Stimulated activated CD4-positive, alpha-beta T cell treated with anti-CD3 and anti-CD28 coated beads, Interleukin-15, amount 100 ng/mL, for 48 hours (primary cell): Measurements from ENCODE around the gene RBM15B.
A peak's percentile ranks its signal among the peaks of the same experiment; 100 is the strongest.
"Not testable (repeated sequence)": the region's sequence is repeated elsewhere in the genome, so short reads cannot be mapped to it uniquely, and the experiment has no call there.

ENCODE experiments used
- DNase-seq, 2 donors: peaks; one replicate each; pipeline ENCODE4 v3.0.0-alpha.2; 2020; ENCODE audit warnings: low read depth in 2 of 2

Gene RBM15B, protein sequence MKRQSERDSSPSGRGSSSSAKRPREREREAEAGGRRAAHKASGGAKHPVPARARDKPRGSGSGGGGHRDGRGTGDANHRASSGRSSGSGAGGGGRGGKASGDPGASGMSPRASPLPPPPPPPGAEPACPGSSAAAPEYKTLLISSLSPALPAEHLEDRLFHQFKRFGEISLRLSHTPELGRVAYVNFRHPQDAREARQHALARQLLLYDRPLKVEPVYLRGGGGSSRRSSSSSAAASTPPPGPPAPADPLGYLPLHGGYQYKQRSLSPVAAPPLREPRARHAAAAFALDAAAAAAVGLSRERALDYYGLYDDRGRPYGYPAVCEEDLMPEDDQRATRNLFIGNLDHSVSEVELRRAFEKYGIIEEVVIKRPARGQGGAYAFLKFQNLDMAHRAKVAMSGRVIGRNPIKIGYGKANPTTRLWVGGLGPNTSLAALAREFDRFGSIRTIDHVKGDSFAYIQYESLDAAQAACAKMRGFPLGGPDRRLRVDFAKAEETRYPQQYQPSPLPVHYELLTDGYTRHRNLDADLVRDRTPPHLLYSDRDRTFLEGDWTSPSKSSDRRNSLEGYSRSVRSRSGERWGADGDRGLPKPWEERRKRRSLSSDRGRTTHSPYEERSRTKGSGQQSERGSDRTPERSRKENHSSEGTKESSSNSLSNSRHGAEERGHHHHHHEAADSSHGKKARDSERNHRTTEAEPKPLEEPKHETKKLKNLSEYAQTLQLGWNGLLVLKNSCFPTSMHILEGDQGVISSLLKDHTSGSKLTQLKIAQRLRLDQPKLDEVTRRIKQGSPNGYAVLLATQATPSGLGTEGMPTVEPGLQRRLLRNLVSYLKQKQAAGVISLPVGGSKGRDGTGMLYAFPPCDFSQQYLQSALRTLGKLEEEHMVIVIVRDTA

DNA sequence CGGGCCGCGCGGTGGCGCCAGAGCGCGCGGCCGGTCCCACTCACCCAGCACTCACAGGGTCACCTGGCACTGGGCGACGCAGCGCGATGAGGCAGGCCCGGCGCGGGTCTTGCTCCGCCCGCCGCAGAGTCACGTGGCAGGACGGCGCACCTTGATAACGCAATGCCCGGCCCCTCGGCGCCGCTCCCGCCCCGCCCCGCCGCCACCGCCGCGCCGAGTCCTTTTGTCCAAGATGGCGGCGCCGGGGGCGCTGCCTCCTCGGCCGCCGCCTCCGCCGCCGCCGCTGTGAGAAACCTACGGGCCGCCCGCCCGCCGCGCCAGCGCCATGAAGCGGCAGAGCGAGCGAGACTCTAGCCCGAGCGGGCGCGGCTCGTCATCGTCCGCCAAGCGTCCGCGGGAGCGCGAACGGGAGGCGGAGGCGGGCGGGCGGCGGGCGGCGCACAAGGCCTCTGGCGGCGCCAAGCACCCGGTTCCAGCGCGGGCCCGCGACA, at the start of gene RBM15B:
TSS of gene RBM15B (plus strand) at position 211 of the 491 bp plus-strand sequence. CDS start at position 326, 115 bp downstream.
- peak; percentile 94 to 97 for DNase-seq

DNA sequence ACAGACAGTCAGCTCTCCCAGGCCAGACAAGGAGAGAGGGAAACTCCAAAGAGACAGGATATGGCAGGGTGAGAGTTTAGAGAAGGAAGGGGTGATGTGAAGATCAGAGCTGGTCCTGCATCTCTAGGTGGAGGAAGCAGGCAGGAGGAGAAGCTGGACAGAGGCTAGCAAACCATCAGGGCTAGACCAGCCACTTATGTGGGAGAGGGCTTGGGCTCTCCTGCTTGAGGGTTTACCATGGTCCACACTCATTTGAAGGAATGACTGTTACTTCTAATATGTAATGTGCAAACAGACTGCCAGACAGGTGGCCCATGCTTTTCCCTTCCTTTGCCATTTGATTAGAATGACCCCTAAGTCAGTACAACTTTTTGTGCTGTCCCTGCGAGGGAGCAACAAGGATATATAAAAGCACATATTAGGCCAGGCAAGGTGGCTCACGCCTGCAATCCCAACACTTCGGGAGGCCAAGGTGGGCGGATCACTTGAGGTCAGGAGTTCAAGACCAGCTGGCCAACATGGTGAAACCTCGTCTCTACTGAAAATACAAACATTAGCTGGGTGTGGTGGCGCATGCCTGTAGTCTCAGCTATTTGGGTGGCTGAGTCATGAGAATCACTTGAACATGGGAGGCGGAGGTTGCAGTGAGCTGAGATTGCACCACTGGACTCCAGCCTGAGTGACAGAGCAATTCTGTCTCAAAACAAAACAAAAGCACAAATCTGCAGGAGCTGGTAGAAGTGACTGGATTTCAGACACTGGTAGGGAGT, 47.0 kb upstream of the RBM15B start:
- no peak for DNase-seq

DNA sequence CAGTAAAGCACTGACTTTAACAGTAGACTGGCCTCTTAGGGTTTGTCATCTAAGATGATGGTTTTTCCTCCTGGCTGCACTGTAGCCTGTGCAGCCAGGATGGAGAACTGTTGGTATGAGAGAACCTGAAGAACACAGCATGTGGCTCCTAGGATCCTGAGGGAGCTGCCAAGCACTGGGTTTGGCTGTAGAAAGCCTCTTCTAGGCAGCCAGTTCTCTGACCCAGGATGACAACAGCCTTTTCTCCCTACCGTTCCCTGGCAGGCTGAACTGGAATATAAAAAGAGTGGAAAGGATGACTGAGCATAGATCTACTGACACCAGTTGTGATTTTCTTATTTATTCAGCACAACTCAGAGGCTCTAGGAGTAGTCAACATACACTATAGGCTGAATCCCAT, 40.3 kb upstream of the RBM15B start:
- DNase-seq, result no peak

DNA sequence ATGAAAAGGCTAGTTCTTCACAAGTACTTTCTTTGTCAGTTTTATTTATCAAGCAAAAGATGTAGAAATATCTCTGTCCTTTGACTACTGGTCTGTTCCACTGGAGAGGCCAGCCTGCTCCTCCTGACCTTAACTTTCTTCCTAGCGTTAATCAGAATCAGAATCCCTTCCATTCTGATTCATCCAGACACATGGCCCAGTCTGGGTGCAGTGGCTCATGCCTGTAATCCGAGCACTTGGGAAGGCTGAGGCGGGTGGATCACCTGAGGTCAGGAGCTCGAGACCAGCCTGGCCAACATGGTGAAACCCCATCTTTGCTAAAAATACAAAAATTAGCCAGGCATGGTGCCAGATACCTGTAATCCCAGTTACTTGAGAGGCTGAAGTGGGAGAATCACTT, 38.0 kb upstream of the RBM15B start:
- DNase-seq, result no peak

DNA sequence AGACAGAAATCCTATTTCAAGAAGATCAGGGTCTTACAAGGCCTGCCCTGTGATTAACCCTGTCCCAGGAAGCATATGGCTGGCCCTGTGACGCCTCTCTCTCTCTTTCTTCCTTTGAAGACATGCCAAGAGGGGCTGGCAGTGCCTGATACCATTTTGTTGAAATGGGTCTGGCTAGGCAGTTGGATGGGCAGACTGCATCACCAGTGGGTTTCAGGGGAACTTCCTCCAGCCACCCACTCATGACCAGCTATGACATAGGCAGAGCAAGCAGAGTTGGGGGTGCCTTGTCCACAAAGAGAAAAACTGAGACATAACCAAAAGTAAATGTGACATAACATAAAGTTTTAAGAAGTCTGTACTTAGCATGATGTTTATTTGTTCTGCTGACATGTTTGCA, 37.4 kb upstream of the RBM15B start:
- no peak for DNase-seq

DNA sequence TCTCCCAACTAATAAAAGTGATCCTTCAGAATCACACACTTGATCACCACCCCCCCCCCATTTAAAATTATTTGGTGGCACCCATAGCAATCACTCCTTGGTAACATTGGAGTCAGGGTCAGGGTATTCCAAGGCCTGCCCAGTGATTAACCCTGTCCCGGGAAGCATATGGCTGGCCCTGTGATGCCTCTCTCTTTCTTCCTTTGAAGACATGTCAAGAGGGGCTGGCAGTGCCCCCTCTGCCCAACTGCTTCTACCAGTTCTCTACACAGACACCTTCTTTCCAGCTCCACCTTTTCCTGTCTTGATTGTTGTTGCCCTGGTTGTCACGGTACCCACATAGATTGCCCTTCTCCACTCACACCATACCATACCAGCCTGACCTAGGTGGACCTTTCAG, 36.9 kb upstream of the RBM15B start:
- DNase-seq, result no peak

DNA sequence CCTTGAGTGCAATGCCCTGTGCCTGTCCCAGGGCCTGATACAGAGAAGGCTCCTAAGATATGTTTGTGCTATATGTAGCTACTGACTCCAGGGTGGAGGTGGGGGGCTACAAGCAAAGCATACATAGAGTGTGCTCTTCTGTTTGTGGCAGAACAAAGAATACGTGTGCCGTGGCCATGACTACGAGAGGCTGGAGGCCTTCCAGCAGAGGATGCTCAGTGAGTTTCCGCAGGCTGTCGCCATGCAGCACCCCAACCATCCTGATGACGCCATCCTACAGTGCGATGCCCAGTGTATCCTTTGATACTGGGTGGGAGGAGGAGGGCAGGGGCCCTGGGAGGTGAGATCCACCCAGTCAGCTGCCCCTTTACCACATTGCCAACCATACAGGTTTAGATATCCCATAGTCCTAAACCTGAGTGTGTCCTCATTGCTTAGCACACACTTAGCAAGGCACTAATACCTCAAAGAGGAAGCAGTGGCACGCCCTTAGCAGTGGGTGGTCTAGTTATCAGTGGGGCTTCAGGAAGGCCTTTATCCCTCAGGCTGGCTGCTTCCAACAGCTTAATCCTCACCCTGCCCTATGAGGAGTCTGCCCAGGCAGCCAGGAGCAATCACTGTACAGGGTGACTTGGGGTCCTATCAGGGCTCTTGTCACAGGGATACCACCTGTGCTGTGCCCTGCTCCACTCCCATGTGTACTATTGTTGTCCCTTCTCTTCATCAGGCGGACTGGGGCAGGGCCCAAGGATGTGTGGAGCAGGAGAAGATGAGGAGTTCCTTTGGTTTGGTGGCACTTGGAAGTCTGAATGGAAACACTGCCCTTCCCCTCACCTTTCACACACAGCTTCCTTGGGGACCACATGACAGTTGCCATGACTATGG, 36.1 kb upstream of the RBM15B start:
- DNase-seq, result no peak

DNA sequence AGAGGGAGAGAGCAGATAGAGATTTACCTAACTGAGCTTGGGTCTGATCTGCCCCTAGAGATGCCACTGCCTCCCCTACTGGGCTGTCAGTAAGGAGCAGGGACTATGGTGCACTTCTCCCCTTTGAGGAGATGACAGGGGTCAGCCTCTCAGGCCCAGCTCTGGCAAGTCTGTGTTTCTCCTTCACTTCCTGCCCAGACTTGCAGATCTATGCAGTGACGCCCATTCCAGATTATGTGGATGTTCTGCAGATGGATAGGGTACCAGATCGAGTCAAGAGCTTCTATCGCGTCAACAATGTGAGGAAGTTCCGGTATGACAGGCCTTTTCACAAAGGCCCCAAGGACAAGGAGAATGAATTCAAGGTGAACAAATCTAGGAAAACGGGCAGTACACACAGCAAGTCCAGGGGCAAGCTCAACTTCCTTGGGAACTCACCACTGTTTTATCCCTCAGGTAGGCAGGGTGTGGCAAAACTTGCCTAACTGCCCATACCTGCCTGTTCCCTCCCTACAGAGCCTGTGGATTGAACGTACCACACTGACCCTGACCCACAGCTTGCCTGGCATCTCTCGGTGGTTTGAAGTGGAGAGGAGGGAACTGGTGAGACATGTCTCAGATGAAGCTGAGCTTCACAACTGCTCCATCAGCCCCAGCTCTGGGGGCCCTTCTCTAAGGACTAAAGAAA, 35.0 kb upstream of the RBM15B start:
- no peak for DNase-seq

DNA sequence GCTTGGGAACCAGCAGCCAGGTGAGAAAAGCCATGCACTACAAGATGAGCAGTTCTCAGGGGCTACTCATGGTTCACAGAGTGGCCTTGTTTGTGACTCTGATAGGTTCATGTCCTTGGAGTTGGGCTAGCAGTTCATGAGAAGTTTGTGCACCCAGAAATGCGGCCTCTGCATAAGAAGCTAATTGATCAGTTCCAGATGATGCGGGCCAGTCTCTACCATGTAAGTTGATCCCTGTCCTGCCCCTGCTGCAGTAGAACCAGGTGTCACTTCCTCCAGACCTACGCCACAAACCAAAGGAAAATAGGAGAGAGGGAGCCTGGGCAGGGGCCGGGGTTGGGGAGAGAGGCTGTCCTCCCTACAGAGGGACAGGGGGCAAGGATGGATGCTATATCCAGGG, 33.2 kb upstream of the RBM15B start:
- no peak for DNase-seq

DNA sequence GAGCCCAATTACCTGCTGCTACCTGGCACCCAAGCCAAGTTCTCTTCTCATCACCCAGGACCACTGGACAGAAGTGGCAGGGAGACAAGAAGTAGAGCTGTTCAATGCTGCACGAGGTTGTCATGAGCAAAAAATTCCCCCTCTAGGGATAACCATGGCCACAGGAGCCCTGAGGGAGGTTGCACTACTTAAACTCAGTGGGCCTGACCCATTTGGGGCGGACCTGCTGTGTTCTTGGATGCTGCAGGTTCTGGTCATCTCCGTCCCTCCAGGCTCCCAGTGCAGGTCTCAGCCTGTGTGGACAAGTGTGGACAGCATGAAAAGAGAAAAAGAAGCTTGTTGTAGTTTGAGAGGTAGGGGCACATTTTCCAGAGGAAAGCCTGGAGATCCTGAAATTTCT, 32.1 kb upstream of the RBM15B start:
- DNase-seq, result no peak

DNA sequence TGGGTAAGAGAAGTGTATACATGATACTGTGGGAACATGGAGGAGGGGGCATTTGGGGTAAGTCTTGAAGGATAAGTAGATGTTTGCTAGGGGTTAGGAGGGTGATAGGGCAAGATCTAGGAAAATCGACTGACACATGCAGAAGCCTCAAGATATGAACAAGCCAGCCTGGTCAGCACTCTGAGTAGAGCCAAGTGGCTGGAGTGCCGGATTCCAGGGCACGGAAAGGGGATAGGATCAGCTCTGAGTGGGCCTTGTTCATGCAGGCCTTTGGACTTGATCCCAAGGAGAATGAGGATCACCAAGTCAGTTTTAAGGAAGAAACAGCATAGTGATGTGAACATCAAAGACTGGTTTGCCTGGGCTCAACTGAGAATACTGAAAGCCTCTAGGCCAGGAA, 30.3 kb upstream of the RBM15B start:
- no peak for DNase-seq

DNA sequence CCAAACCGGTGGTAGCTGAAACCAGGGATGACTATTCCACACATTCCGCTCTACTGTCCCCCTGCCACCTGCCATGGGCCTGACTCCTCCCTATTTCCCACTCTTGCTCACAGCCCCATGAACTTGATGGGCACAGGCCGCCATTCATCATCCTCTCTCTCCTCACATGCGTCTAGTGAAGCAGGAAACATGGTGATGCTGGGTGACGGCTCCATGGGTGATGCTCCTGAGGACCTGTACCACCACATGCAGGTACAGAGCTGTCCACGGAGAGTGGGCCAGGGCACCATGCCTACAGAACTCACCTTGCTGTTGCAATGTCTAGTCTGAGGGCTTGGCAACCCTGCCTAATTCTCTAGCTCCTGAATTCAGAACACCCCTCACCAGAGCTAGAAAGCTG, 29.3 kb upstream of the RBM15B start:
- DNase-seq, result no peak

DNA sequence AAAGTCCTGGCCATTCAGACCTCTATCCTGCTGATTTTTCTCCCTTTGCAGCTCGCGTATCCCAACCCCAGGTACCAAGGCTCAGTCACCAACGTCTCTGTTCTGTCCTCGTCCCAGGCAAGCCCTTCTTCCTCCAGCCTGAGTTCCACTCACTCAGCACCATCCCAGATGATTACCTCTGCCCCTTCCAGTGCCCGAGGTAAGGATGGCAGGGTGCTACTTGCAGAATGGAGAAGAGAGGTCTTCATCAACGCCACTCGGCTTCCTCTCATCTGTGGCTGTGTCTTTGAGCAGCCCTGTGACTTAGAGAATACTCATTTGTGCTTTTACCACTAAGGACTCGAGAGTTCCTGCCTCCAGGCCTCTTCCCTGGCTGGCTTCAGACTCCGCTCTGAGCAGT, 28.6 kb upstream of the RBM15B start:
- no peak for DNase-seq

DNA sequence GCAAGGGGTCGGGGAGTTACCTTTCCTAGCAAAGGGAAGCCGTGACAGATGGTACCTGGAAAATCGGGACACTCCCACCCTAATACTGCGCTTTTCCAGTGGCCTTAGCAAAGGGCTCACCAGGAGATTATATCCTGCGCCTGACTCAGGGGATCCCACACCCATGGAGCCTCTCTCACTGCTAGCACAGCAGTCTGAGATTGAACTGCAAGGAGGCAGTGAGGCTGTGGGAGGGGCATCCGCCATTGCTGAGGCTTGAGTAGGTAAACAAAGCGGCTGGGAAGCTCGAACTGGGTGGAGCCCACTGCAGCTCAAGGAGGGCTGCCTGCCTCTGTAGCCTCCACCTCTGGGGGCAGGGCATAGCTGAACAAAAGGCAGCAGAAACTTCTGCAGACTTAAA, 22.8 kb upstream of the RBM15B start:
- DNase-seq, result not testable (repeated sequence)

DNA sequence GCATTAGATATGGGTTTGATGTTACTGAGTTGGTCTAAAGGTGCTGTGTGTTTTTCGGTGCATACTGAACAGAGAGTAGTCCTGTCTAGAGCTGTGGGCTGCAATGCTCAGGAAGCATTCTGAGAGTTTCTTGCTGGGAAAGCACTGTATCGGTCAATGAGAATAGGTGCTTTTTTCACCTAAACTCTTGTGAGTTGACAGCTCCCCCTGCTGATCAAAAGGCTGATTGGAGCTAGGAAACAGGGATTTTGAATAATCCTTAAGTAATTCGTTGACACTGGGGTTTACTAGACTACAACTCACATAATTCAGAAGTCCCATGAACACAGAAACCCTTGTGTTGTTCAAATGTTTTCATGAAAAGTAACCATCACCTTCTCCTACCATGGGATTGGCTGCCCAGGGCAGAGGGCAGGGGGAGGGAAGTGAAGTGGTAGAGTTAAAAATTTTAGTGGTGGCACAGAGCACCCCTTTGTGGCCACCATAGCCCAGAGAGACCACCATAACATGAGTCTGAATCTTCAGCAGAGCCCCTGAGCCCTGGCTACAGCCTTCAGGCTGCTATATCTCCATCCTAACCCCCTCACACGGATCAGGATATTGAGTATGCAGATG, 19.0 kb upstream of the RBM15B start:
- peak in 1 of 2 donors; percentile 52 for DNase-seq

DNA sequence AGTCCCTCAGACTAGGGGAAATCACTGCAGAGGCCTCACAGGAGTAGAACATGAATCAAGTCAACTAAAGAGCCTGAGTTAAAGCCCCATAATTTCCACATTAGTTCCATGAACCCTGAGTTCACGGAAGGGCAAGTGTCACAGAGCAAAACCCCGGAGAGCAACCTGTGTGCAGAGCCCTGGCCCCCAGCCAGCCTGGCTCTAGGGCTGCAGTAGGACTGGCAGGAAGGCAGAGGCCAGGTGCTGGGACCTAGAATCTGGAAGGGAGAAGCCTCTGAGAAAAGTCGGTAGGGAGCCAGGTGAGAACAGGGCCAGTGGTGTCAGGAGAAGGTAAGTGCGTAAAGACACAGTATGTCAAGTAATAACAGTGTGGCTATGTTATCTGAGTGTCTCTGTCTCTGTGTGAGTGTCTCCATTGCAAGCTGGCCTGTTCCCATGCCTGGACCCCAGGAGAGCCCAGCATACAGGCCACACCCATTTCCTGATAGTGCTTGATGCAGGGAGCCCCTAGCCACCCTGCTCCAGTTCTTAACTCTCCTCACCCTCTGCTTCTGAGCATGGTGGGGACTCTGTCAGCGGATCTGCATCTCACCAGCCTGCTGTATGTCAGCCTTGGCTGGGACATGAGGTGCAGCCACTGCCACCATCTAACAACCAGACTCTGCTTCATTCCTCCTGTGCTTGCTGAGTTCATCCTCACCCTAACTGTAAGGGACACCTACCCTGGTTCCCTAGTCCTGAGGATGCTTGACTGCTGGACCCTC, 17.2 kb upstream of the RBM15B start:
- DNase-seq, result no peak

DNA sequence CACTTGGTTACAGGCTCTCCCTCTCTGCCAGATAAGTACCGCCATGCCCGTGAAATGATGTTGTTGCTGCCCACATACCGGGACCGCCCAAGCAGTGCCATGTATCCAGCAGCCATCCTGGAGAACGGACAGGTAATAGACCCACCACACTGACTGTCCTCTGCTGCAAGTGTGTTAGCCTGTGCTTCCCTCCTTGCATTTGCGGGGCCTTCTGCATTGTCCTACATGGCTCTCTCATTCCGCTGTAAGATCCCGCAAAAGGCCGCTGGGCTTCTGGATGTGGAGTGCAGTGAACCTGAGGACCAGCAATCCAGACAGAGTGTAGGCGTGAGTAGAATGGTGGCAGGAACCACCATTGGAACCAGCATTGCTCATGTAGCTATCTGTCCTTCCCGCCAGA, 16.6 kb upstream of the RBM15B start:
- DNase-seq, result no peak

DNA sequence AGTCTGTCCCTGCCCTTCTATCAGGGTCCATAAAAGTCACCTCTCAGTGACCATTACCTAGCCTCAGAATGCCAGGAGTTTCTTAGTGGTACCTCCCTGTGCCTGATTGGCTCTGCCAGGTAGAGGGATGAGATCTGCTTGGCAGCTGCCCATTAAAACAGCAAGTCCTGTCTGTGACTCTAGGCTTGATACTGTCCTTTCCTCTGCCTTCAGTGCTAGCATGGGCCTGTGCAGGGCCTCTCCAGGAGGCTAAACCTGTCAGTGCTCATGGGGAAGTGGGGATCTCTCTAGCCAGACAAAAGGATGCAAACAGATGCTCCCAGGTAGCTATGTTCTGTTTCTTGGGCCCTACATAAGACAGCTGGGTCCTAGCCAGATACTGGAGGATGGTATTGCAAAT, 15.9 kb upstream of the RBM15B start:
- DNase-seq, result no peak

DNA sequence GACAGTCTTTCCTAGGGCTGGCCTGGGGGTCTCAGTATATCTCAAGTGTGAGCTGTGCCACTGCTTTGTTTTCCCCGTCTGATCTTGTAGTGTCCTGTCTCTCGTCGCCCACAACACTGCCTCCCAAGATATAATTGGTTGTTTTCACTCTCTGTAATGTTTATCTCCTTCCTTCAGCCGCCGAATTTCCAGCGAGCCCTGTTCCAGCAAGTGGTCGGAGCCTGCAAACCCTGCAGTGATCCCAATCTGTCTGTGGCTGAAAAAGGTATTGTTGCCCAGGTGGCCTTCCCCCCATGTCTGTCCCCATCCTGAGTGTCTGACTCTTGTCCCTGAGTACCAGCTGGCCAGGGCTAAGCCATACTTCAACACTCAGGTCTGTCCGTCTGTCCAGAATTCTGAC, 15.5 kb upstream of the RBM15B start:
- no peak for DNase-seq
